OCI-LY1 (cell line): ENCODE data around the gene GPHB5.

Experiments used
- EZH2 ChIP-seq: fragments of 200-600 bp; sonication (generic), shearing (Covaris generic); IDR thresholded peaks from 2 replicates; pipeline ENCODE4 v1.8.0; 2017; ENCODE audit warnings: borderline replicate concordance, mixed run types, mild to moderate bottlenecking, antibody characterized with exemption, low read length, moderate library complexity, mixed read lengths
- TF ChIP-seq, protein P1 (sequence below): fragments of 200-600 bp; sonication (generic), shearing (Covaris generic); IDR thresholded peaks from 2 replicates; pipeline ENCODE4 v1.5.1; 2017; ENCODE audit warnings: mild to moderate bottlenecking, antibody characterized with exemption, low read length, moderate library complexity, mixed read lengths

DNA sequence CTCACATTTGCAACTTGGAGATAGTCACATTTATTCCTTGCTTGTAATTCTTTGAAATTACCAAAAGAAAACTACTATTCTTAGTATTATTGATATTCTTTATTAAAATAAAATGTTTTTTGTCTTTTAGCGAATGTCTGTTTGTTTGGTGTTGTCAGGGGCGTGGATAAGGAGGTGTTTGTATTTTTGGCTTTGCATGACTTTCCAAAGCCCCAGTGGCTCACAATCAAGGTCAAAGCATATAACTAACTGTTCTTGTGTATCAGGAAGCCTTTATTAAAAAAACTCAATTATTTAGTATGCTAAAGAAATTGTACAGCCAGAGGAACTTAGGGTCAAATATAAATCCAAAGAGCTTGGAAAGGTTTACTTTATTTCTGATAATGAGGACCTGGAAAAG is 17.9 kb downstream of the GPHB5 start:
- TF ChIP-seq, protein P1, sequence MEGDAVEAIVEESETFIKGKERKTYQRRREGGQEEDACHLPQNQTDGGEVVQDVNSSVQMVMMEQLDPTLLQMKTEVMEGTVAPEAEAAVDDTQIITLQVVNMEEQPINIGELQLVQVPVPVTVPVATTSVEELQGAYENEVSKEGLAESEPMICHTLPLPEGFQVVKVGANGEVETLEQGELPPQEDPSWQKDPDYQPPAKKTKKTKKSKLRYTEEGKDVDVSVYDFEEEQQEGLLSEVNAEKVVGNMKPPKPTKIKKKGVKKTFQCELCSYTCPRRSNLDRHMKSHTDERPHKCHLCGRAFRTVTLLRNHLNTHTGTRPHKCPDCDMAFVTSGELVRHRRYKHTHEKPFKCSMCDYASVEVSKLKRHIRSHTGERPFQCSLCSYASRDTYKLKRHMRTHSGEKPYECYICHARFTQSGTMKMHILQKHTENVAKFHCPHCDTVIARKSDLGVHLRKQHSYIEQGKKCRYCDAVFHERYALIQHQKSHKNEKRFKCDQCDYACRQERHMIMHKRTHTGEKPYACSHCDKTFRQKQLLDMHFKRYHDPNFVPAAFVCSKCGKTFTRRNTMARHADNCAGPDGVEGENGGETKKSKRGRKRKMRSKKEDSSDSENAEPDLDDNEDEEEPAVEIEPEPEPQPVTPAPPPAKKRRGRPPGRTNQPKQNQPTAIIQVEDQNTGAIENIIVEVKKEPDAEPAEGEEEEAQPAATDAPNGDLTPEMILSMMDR, result no peak
- TF ChIP-seq EZH2, result no peak
